Measurements from ENCODE around the gene ZBTB16.

ZBTB16 gene

GRCh38 chr11:114170226-114170625 lies 110.7 kb downstream of the ZBTB16 start:
- DNase-seq: no peak

GRCh38 chr11:114171257-114172054 lies 111.9 kb downstream of the ZBTB16 start:
- peak; percentile 39 for DNase-seq

GRCh38 chr11:114172055-114172861 lies 112.7 kb downstream of the ZBTB16 start:
- DNase-seq: no peak

GRCh38 chr11:114172871-114173444 lies 113.4 kb downstream of the ZBTB16 start:
- DNase-seq: no peak

GRCh38 chr11:114173843-114174242 lies 114.3 kb downstream of the ZBTB16 start:
- DNase-seq: no peak

- DNase-seq: no peak
These were observed 115.4 kb downstream of the ZBTB16 start for GRCh38 chr11:114174712-114175495.

- DNase-seq: no peak
These were observed 116.2 kb downstream of the ZBTB16 start for GRCh38 chr11:114175706-114176105.

GRCh38 chr11:114176321-114176720 lies 116.8 kb downstream of the ZBTB16 start:
- DNase-seq: no peak

- DNase-seq: no peak
These were observed 119.1 kb downstream of the ZBTB16 start for GRCh38 chr11:114178656-114179055.

GRCh38 chr11:114179234-114179941 lies 119.9 kb downstream of the ZBTB16 start:
- peak; percentile 79 for DNase-seq

- peak; percentile 66 for DNase-seq
These were observed 121.0 kb downstream of the ZBTB16 start for GRCh38 chr11:114180301-114181055.

- no peak for DNase-seq
These were observed 121.7 kb downstream of the ZBTB16 start for GRCh38 chr11:114181195-114181594.

- no peak for DNase-seq
These were observed 122.2 kb downstream of the ZBTB16 start for GRCh38 chr11:114181752-114182151.

- DNase-seq: no peak
These were observed 123.0 kb downstream of the ZBTB16 start for GRCh38 chr11:114182471-114183043.

- DNase-seq: peak; percentile 85
These were observed 123.6 kb downstream of the ZBTB16 start for GRCh38 chr11:114183044-114183511.

GRCh38 chr11:114185436-114185835 lies 125.9 kb downstream of the ZBTB16 start:
- DNase-seq: no peak

- peak; percentile 65 for DNase-seq
These were observed 127.7 kb downstream of the ZBTB16 start for GRCh38 chr11:114187173-114187572.

- no peak for DNase-seq
These were observed 129.5 kb downstream of the ZBTB16 start for GRCh38 chr11:114188851-114189570.

GRCh38 chr11:114190630-114191029 lies 131.1 kb downstream of the ZBTB16 start:
- DNase-seq: no peak

- DNase-seq: no peak
These were observed 132.4 kb downstream of the ZBTB16 start for GRCh38 chr11:114191893-114192292.
